Large intestine (tissue), 3 donors: ENCODE data around the gene SENP2. TPM values are rescaled to one million over a fixed set of nuclear protein-coding genes. Genes with fewer than 3 reads are reported as not detected.
"Not testable (repeated sequence)": the region's sequence is repeated elsewhere in the genome, so short reads cannot be mapped to it uniquely, and the experiment has no call there.

Experiments
- DNase-seq, 2 donors: peaks; one replicate each; pipeline versions ENCODE4 v3.0.0 to v3.0.0-alpha.2; 2013
- H3K27ac ChIP-seq: one replicate; pipeline ENCODE4 v1.5.1; 2013; ENCODE audit warnings: low read length
- H3K27me3 ChIP-seq: 2 replicates; pipeline ENCODE4 v1.6.1; 2013; ENCODE audit warnings: low read length; ENCODE audit not compliant: control insufficient read depth, insufficient read depth
- H3K36me3 ChIP-seq: 2 replicates; pipeline ENCODE4 v1.6.1; 2013; ENCODE audit warnings: low read length; ENCODE audit not compliant: control insufficient read depth, insufficient read depth
- H3K4me1 ChIP-seq: one replicate; pipeline ENCODE4 v1.6.1; 2013; ENCODE audit warnings: low read length; ENCODE audit not compliant: control insufficient read depth, insufficient read depth
- H3K4me3 ChIP-seq: one replicate; pipeline ENCODE4 v1.5.1; 2013; ENCODE audit warnings: low read length
- H3K9me3 ChIP-seq: one replicate; pipeline ENCODE4 v1.6.1; 2013; ENCODE audit warnings: mild to moderate bottlenecking, low read depth, low read length, moderate library complexity; ENCODE audit not compliant: control insufficient read depth
- WGBS: methylation state at CpG from one replicate; pipeline ENCODE4 v1.1.5; 2013; ENCODE audit warnings: low lambda C conversion rate; ENCODE audit not compliant: insufficient coverage; 5-methylcytosine and 5-hydroxymethylcytosine counted together
- polyA plus RNA-seq: library from polyadenylated mRNA; unstranded; fragments of 120-200 nt; gene quantifications from one replicate; pipeline ENCODE4 v1.2.1, GENCODE V29; 2013

SENP2 gene
- polyA plus RNA-seq, 1 donor, result 34.6 TPM

- H3K36me3 ChIP-seq, H3K9me3 ChIP-seq, H3K4me3 ChIP-seq, DNase-seq, H3K27me3 ChIP-seq, H3K27ac ChIP-seq: not testable (repeated sequence)
- peaks cover 31% of the 10 kb centered on the region for H3K4me1 ChIP-seq
- WGBS, result no CpG with 5 or more reads among the region's 6 CpGs
Observed at GRCh38 chr3:185556640-185557039, 29.5 kb upstream of the SENP2 start.

- Histone ChIP-seq H3K27ac (peak overlapping the region; percentile 96), H3K4me3 (no peak overlapping the region), H3K27me3 (no peaks in the 10 kb centered on the region), H3K4me1 (peaks cover 35% of the 10 kb centered on the region), H3K9me3 (peaks cover 3% of the 10 kb centered on the region), H3K36me3 (no peaks in the 10 kb centered on the region)
- WGBS, result no CpG with 5 or more reads among the region's 3 CpGs
- peak; percentile 95 to 98 for DNase-seq
Observed at GRCh38 chr3:185558395-185558794, 27.7 kb upstream of the SENP2 start.

GRCh38 chr3:185559706-185560090 is 26.4 kb upstream of the SENP2 start:
- Histone ChIP-seq H3K27ac (no peak overlapping the region), H3K4me1 (peaks cover 35% of the 10 kb centered on the region), H3K36me3 (no peaks in the 10 kb centered on the region), H3K9me3 (peaks cover under 1% of the 10 kb centered on the region), H3K4me3 (no peak overlapping the region), H3K27me3 (no peaks in the 10 kb centered on the region)
- WGBS, result no CpG with 5 or more reads among the region's 12 CpGs
- no peak for DNase-seq

- Histone ChIP-seq H3K27ac (no peak overlapping the region), H3K4me1 (peaks cover 32% of the 10 kb centered on the region), H3K27me3 (no peaks in the 10 kb centered on the region), H3K36me3 (no peaks in the 10 kb centered on the region), H3K4me3 (no peak overlapping the region), H3K9me3 (no peaks in the 10 kb centered on the region)
- 90% methylated on average over 4 of the region's 13 CpGs for WGBS
- no peak for DNase-seq
Observed at GRCh38 chr3:185560676-185561075, 25.4 kb upstream of the SENP2 start.

GRCh38 chr3:185561374-185561943 is 24.6 kb upstream of the SENP2 start:
- H3K4me1 ChIP-seq, result peaks cover 27% of the 10 kb centered on the region
- no peak for DNase-seq
- H3K36me3 ChIP-seq, result no peaks in the 10 kb centered on the region
- H3K27me3 ChIP-seq, result no peaks in the 10 kb centered on the region
- no peaks in the 10 kb centered on the region for H3K9me3 ChIP-seq
- WGBS, result no CpG with 5 or more reads among the region's 8 CpGs
- H3K4me3 ChIP-seq, result no peak overlapping the region
- H3K27ac ChIP-seq, result peak overlapping the region; percentile 60

GRCh38 chr3:185561958-185562357 is 24.1 kb upstream of the SENP2 start:
- H3K9me3 ChIP-seq, result no peaks in the 10 kb centered on the region
- peak in 1 of 2 donors; percentile 39 for DNase-seq
- peaks cover 27% of the 10 kb centered on the region for H3K4me1 ChIP-seq
- WGBS, result 71% methylated on average over 4 of the region's 5 CpGs
- no peaks in the 10 kb centered on the region for H3K36me3 ChIP-seq
- no peak overlapping the region for H3K4me3 ChIP-seq
- H3K27ac ChIP-seq, result peak overlapping the region; percentile 60
- no peaks in the 10 kb centered on the region for H3K27me3 ChIP-seq

GRCh38 chr3:185572183-185572582 is 13.9 kb upstream of the SENP2 start:
- H3K27ac ChIP-seq, result no peak overlapping the region
- H3K27me3 ChIP-seq, result no peaks in the 10 kb centered on the region
- H3K4me1 ChIP-seq, result peaks cover 6% of the 10 kb centered on the region
- 100% methylated on average over 1 of the region's 5 CpGs for WGBS
- DNase-seq, result no peak
- H3K9me3 ChIP-seq, result peaks cover 5% of the 10 kb centered on the region
- no peak overlapping the region for H3K4me3 ChIP-seq
- no peaks in the 10 kb centered on the region for H3K36me3 ChIP-seq

GRCh38 chr3:185575108-185575869 is 10.8 kb upstream of the SENP2 start:
- WGBS, result no CpG with 5 or more reads among the region's 17 CpGs
- H3K4me1 ChIP-seq, H3K36me3 ChIP-seq, H3K27me3 ChIP-seq, H3K4me3 ChIP-seq, H3K9me3 ChIP-seq: not testable (repeated sequence)
- DNase-seq, result peak; percentile 69 to 78
- H3K27ac ChIP-seq, result peak overlapping the region; percentile 54

GRCh38 chr3:185582236-185582635 is 3.9 kb upstream of the SENP2 start:
- Histone ChIP-seq H3K27me3 (no peaks in the 10 kb centered on the region), H3K4me1 (peaks cover 13% of the 10 kb centered on the region), H3K27ac (no peak overlapping the region), H3K4me3 (no peak overlapping the region), H3K36me3 (no peaks in the 10 kb centered on the region), H3K9me3 (no peaks in the 10 kb centered on the region)
- no CpG with 5 or more reads among the region's 3 CpGs for WGBS
- no peak for DNase-seq

GRCh38 chr3:185582871-185583270 is 3.2 kb upstream of the SENP2 start:
- H3K27me3 ChIP-seq, result no peaks in the 10 kb centered on the region
- no peak overlapping the region for H3K4me3 ChIP-seq
- no peak overlapping the region for H3K27ac ChIP-seq
- WGBS, result no CpG with 5 or more reads among the region's 3 CpGs
- H3K9me3 ChIP-seq, result no peaks in the 10 kb centered on the region
- H3K4me1 ChIP-seq, result peaks cover 15% of the 10 kb centered on the region
- peak in 1 of 2 donors; percentile 24 for DNase-seq
- no peaks in the 10 kb centered on the region for H3K36me3 ChIP-seq

- no peaks in the 10 kb centered on the region for H3K36me3 ChIP-seq
- no peak overlapping the region for H3K4me3 ChIP-seq
- no peaks in the 10 kb centered on the region for H3K9me3 ChIP-seq
- no peaks in the 10 kb centered on the region for H3K27me3 ChIP-seq
- peak overlapping the region; percentile 17 for H3K27ac ChIP-seq
- WGBS, result no CpG with 5 or more reads among the region's 6 CpGs
- peak; percentile 82 to 91 for DNase-seq
- H3K4me1 ChIP-seq, result peaks cover 15% of the 10 kb centered on the region
Observed at GRCh38 chr3:185583925-185584324, 2.2 kb upstream of the SENP2 start.
